Tibial nerve (tissue), 3 donors: ENCODE measurements around the gene NFATC3.

ENCODE experiments used
- POLR2A ChIP-seq, 2 donors: fragments of 450-650 bp; IDR thresholded peaks; one replicate each; pipeline ENCODE4 v1.6.1; 2017; ENCODE audit warnings: antibody characterized with exemption in 2 of 2, mild to moderate bottlenecking in 2 of 2, moderate library complexity in 2 of 2
- TF ChIP-seq, protein P1 (sequence below), 5 experiments: fragments of 200-600 bp in 3 of 5; fragments of 450-650 bp in 2 of 5; sonication (generic) in 3 of 5; IDR thresholded peaks; one replicate each; pipeline ENCODE4 v1.5.1; 2016 to 2019; ENCODE audit warnings: antibody characterized with exemption in 5 of 5, mild to moderate bottlenecking in 3 of 5, moderate library complexity in 2 of 5

DNA sequence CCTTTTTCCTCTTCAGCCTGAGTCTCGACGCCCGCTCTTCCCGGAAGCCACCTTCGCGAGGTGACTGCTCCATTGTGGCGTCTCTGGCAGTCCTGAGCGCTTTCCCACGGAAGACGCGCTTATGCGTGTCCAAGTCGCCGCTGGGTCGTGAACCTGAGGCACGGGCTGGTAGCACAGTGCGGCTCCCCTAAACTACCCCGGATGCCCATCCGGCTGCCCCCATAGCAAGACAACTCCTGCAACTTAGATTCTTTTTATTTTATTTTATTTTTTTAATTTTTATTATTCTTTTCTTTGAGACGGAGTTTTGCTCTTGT, 152.8 kb downstream of the NFATC3 start:
- TF ChIP-seq, protein P1, sequence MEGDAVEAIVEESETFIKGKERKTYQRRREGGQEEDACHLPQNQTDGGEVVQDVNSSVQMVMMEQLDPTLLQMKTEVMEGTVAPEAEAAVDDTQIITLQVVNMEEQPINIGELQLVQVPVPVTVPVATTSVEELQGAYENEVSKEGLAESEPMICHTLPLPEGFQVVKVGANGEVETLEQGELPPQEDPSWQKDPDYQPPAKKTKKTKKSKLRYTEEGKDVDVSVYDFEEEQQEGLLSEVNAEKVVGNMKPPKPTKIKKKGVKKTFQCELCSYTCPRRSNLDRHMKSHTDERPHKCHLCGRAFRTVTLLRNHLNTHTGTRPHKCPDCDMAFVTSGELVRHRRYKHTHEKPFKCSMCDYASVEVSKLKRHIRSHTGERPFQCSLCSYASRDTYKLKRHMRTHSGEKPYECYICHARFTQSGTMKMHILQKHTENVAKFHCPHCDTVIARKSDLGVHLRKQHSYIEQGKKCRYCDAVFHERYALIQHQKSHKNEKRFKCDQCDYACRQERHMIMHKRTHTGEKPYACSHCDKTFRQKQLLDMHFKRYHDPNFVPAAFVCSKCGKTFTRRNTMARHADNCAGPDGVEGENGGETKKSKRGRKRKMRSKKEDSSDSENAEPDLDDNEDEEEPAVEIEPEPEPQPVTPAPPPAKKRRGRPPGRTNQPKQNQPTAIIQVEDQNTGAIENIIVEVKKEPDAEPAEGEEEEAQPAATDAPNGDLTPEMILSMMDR (IDR thresholded peaks at IDR 0.05) = no peak
- TF ChIP-seq POLR2A (IDR thresholded peaks at IDR 0.05) = no peak
